Inferior parietal cortex (tissue), 1 donor: Measurements from ENCODE around the gene TBC1D1.

Experiments
- DNase-seq: peaks from one replicate; pipeline ENCODE4 v3.0.0-alpha.2; 2016; ENCODE audit errors: extremely low spot score

Gene TBC1D1

GRCh38 chr4:38149472-38149996 lies 258.6 kb downstream of the TBC1D1 start:
- DNase-seq: no peak

GRCh38 chr4:38149997-38150671 lies 259.2 kb downstream of the TBC1D1 start:
- DNase-seq: no peak

- no peak for DNase-seq
These were observed 259.9 kb downstream of the TBC1D1 start for GRCh38 chr4:38150766-38151165.

DNA sequence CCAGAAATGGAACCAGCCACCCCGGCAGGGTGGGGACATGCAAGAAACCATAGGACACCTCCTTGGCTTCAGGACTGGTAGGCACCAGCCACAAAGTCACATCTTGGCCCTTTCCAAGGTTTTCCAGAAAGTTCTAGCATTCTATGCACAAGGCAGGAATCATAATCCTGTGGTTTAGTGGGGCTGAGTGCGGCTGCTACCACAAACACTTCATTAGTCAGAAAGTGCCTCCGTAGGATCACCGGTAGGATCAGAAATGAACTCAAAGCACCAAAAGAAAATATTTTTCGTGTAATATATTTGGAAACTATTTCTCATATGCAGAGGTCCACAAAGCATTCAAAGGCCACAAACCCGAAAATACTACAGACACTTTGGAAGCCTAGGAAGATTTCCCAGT lies 261.0 kb downstream of the TBC1D1 start:
- no peak for DNase-seq

DNA sequence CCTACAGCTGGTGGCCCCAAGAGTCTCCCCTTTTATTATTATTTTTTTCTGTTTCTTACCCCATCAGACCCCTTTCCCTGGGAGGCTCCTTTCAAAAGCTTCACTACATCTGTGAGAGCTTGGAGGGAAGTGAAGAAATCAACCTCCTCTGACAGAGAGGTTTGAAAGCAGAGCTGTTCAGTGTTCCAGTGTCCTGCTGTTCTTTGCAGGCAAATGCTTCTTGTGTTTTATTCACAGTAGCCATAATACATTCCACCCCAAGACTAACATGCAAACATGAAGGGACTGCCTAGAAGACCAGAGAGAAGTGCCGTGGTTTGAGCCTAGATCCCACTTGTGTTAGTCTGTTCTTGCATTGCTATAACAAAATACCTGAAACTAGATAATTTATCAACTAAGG lies 261.4 kb downstream of the TBC1D1 start:
- no peak for DNase-seq

DNA sequence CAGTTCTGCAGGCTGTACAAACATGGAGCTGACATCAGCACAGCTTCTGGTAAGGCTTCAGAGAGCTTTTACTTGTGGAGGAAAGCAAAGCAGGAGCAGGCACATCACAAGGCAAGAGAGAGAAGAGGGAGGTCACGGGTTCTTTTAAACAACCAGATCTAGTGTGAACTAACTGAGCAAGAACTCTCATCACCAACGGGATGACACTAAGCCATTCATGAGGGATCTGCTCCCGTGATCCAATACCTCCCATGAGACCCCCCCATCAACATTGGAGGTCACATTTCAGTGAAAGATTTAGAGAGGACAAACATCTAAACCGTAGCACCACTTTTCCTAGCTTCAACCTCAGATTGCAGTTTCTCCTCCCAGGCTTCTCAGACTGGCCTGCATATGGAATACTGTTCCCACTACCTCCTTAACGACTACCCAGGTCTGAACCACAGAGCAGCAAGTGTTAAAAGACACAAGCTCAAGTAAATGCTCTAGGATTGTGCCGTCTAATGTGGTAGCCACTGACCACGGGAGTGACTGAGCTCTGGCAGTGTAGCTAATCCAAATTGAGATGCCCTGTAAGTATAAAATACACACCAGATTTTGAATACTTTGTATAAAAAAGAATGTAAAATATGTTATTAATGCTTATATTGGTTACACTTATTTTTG lies 262.0 kb downstream of the TBC1D1 start:
- DNase-seq: no peak

GRCh38 chr4:38153387-38153760 lies 262.5 kb downstream of the TBC1D1 start:
- no peak for DNase-seq

GRCh38 chr4:38154252-38154651 lies 263.4 kb downstream of the TBC1D1 start:
- no peak for DNase-seq

DNA sequence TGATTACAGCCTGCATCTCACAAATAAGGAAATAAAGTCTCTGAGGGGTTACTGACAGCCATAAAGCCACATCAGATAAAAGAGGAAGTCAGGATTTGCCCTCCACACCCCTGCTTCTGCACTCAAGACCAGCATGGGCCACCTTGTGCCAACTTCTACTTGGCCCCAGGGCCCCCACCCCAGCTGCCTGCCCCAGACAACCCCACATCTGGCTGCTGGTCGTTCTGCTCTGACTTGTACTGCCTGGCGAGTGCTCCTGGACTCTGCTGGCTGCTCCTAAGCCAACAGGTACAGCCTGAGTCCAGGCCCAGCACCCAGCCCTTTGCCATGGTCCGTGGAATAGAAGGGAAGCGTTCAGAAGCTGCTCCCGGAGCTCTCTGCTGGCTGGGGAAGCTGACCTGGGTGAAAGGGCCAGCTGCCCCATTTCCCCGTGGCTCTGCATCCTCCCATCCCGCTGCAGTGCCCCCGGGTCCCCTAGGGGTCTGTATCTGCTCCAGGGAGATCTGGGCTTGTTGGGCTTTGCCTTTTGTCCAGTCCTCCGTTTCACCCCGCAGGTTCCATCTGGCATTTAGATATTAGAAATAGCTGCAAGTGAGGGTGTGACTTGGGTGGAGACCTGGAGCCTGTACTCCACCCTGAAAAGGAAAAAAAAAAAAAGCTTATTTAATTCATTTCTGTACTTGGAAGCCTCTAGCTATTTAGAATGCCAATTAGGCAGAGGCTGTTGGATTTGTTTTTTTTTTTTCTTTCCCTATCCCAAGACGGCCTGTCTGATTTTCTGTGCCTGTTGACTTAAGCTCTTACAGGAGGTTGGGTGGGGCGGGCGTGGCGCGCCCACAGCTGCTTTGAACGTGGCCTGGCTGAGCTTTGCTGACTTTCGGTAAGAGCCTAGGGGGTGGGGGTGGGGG lies 264.1 kb downstream of the TBC1D1 start:
- DNase-seq: no peak

DNA sequence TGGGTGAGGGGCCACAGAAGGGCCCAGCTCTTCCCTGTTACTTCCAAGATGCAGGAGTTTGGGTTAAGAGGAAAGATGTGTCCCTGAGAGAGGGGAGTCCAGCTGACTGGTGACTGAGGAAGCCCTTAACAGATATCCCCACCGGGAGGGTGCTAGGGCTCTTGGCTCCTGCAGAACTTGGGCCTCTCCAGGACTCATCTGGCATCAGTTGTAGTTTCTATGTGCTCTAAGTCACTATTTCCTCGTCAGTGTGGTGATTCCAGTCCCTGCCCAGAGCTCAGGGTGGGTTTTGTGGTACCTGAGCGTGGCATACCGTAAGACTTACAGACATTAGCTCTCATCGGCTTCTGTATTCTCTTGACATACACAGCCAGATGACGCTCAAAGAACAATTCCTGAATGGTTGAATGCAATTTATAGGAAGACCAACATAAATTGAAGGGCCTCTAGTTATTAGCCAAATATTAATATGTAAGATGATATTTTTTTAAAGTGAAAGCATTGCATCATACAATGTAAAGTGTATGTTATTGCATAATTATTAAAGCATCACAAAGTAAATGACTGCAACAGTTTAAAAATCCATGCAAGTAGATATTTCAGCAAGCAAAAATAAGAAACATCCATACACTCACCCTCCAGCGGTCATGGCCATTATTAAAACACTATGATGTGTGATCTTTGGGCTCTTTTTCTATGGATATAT lies 264.9 kb downstream of the TBC1D1 start:
- DNase-seq: no peak

- DNase-seq: no peak
These were observed 266.7 kb downstream of the TBC1D1 start for GRCh38 chr4:38157592-38157991.

DNA sequence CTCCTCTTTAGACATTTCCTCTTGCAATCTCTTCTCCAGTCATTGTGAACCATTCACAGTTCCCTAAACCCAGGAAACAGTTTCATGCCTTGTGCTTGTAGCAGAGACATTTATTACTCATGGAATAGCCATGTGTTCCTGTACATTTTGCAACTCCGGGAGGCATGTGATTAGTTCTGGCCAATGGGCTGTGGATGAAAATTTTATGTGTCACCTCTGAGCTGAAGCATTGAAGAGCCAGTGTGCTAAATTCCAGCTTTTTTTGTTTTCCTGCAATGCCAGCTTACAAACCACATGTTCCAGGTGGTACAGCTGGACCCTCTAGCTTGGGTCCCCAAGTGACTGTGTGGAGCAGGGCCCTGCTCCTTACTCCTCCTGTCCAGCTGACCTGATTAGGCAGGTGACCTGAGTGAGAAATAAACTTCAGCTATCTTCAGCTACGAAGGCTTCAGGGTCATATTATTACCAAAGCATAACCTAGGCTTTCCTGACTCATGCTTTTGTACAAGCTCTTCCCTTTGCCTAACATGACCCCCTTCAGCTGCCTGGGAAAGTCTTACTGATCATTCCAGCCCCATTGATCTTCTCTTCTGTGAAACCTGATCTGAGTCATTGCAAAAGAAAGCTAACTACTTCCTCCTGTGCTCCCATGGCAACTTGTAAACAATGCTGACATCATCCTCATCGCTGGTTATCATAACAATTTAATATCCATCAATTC lies 269.8 kb downstream of the TBC1D1 start:
- DNase-seq: no peak

- DNase-seq: no peak
These were observed 270.6 kb downstream of the TBC1D1 start for GRCh38 chr4:38161208-38162113.

DNA sequence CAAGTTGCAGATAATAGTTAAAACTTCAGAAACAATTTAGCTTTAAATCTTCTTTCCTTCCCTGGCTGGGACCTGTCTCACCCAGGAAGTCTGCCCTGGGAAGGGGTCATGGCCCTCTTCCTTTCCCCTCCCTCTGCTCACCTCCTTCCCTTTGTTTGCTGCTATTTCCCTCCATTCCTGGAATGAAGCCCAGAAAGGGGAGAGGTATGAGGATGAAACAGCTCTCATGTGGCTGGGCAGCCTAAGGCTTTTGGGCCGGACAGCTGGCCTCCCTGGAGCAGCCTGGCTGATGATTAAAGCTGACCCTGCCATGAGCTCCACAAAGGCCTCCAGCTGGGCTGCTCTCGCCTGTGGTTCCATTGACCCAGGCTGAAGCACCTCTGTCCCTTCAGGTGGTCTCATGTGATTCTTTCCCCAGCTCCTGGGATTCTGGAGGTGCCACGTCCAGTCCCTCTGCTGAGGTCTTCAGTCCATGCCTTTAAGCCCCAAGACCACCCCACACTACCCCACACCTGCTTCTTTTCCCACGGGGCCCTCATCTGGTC lies 271.4 kb downstream of the TBC1D1 start:
- no peak for DNase-seq

GRCh38 chr4:38163216-38164006 lies 272.5 kb downstream of the TBC1D1 start:
- no peak for DNase-seq

GRCh38 chr4:38164346-38164745 lies 273.5 kb downstream of the TBC1D1 start:
- no peak for DNase-seq

DNA sequence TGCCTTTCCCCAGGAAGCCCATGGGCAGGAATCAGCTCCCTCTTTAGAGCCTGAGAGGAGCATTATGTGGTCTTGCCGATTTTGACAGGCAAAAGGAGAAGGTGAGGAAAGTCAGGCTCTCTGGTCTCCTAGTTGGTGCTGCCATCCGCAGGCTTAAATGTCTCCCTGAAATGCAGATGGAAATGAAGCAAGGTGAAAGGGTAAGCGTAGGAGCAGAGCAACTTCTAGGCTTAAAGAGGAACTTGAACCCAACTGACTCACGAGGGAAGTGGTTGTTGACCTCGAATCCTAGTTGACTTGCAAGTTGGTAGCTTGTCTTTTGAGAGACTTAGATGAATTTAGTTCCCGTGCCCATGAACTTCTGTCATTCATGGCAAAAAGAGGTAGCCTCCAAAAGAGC lies 275.2 kb downstream of the TBC1D1 start:
- no peak for DNase-seq

DNA sequence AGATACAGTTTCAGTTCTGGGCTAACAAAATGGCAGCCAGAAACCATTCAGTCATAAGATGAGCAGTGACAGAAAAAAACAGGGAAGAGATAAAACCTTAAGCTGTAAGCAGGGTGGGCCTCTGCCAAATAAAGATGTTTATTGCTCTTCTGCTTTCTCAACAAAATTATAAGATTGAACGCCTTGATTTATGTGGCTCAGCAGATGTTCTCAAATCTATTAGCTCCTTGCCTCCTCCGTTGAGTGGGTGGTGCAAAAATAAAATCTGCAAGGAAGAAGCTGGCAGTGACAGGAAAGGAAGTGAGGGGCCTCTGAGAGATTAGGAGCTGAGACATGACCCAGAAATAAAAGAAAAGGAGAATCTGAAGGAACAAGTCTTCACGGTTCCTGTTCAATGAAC lies 275.9 kb downstream of the TBC1D1 start:
- peak; percentile 49 for DNase-seq

DNA sequence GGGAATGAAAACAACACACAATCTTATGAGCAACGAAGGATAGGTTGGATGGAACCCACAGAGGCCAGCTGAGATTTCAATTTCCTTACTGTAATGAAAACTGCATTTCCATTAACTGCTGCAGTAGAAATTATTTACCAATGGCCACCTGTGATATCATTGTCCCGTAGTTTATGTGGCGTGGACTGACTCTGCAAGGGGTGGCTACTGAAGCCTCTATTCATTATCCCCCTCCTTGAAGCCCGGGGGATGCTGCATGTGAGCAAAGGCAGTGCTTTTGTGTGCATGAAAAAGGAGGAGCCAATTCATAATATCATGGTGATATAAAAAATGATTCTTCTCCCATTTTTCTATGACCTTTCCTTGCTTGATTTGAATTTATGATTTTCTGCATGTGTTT lies 277.1 kb downstream of the TBC1D1 start:
- no peak for DNase-seq
